Sigmoid colon (tissue), 4 donors: ENCODE measurements around the gene SH3BP1.

Source experiments
- CTCF ChIP-seq, 4 experiments: fragments of 450-650 bp in 3 of 4; fragments of 200-600 bp in 1 of 4; IDR thresholded peaks; one replicate each; pipeline ENCODE4 v1.5.1; 2016 to 2019; ENCODE audit warnings: antibody characterized with exemption in 4 of 4, mild to moderate bottlenecking in 3 of 4, moderate library complexity in 2 of 4
- EP300 ChIP-seq, 4 donors: sonication (generic); formaldehyde crosslinking; IDR thresholded peaks; one replicate each; pipeline ENCODE4 v1.6.1; 2017; ENCODE audit warnings: antibody characterized with exemption in 4 of 4
- POLR2AphosphoS5 ChIP-seq, 4 donors: sonication (generic); formaldehyde crosslinking; IDR thresholded peaks; one replicate each; pipeline ENCODE4 v1.6.1; 2017; ENCODE audit warnings: antibody characterized with exemption in 4 of 4

- TF ChIP-seq CTCF (IDR thresholded peaks at IDR 0.05), result no peak
- no peak for TF ChIP-seq POLR2AphosphoS5 (IDR thresholded peaks at IDR 0.05)
- TF ChIP-seq EP300 (IDR thresholded peaks at IDR 0.05), result no peak
Measured at GRCh38 chr22:37629928-37630327, 9.5 kb upstream of the SH3BP1 start.
